ENCODE data around the gene PI4K2B. TPM values are rescaled to one million over a fixed set of nuclear protein-coding genes. Genes with fewer than 3 reads are reported as not detected.

Gene PI4K2B
- total RNA-seq, 1 experiment from 2014 or later, result 10.3 TPM

- Mint-ChIP-seq H3K36me3 (ENCODE audit: insufficient read depth in 1 of 3, low read depth in 3 of 3) (peaks cover 4 to 26% (median 24%) of the 10 kb centered on the region in 3 experiments), H3K27ac (no peak overlapping the region), H3K27me3 (ENCODE audit: low read depth) (no peaks in the 10 kb centered on the region), H3K4me1 (peaks cover 2 to 4% of the 10 kb centered on the region in 2 experiments; a peak in 2 of 4 replicates), H3K4me3 (no peak overlapping the region), H3K9me3 (peaks cover 5 to 13% of the 10 kb centered on the region in 2 experiments; a peak in 3 of 5 replicates)
- Histone ChIP-seq H4K8ac (replicated peaks; ENCODE audit: insufficient read length, low read depth, low read length) (no peak overlapping the region), H3K14ac (ENCODE audit: insufficient read depth, low read length) (no peak overlapping the region), H3K27ac (ENCODE audit: insufficient read length, low read depth, low read length) (no peak overlapping the region), H2AFZ (ENCODE audit: low read length) (no peak overlapping the region), H3K4me1 (ENCODE audit: insufficient read depth, low read length) (no peaks in the 10 kb centered on the region), H3K23me2 (ENCODE audit: insufficient read length, low read depth, low read length, poor library complexity, severe bottlenecking) (no peaks in the 10 kb centered on the region), H3K79me2 (ENCODE audit: insufficient read depth, low read length) (no peaks in the 10 kb centered on the region; the same call in 1 of the 2 replicates), H3K79me1 (ENCODE audit: insufficient read depth, low read depth, low read length, poor library complexity, severe bottlenecking) (no peaks in the 10 kb centered on the region), H4K20me1 (ENCODE audit: control insufficient read depth, insufficient read depth, insufficient read length) (no peaks in the 10 kb centered on the region), H3K23ac (ENCODE audit: insufficient read length, low read depth, low read length) (no peak overlapping the region), H2AK5ac (ENCODE audit: insufficient read length, low read length) (no peak overlapping the region), H3K9ac (ENCODE audit: extremely low read depth, insufficient read length, low read length) (no peak overlapping the region), H3K27me3 (ENCODE audit: insufficient read depth, low read length) (no peaks in the 10 kb centered on the region), H2BK20ac (ENCODE audit: low read depth, low read length, poor library complexity, severe bottlenecking) (no peak overlapping the region), H3T11ph (ENCODE audit: low read length) (no peak overlapping the region), H2BK120ac (ENCODE audit: low read depth, low read length, poor library complexity, severe bottlenecking) (no peak overlapping the region), H3K9me3 (ENCODE audit: control insufficient read depth, low read depth, low read length) (no peaks in the 10 kb centered on the region), H3K18ac (ENCODE audit: insufficient read length, low read depth, low read length) (no peak overlapping the region), H4K91ac (ENCODE audit: insufficient read length, low read depth, low read length) (no peak overlapping the region), H3K4ac (ENCODE audit: low read depth, low read length) (no peak overlapping the region), H2BK5ac (ENCODE audit: insufficient read length, low read length) (no peak overlapping the region), H2BK15ac (ENCODE audit: low read depth, low read length) (no peak overlapping the region), H4K5ac (ENCODE audit: insufficient read length, low read depth, low read length) (no peak overlapping the region), H2BK12ac (ENCODE audit: insufficient read length, low read depth, low read length) (no peak overlapping the region), H3K56ac (ENCODE audit: insufficient read length, low read depth, low read length) (no peak overlapping the region), H3K4me2 (ENCODE audit: insufficient read depth, insufficient read length, low read length) (no peak overlapping the region)
- TF ChIP-seq CTCF (conservative IDR thresholded peaks at IDR 0.05), result no peak
- DNase-seq, result no peak
- WGBS (ENCODE audit: extremely low coverage, insufficient read length, low lambda C conversion rate), result no CpG with 5 or more reads among the region's 9 CpGs
These were observed 18.6 kb downstream of the PI4K2B start for GRCh38 chr4:25252230-25253070.

Data from H9 (cell line).